Measurements from ENCODE around the gene ARPC2.

DNA sequence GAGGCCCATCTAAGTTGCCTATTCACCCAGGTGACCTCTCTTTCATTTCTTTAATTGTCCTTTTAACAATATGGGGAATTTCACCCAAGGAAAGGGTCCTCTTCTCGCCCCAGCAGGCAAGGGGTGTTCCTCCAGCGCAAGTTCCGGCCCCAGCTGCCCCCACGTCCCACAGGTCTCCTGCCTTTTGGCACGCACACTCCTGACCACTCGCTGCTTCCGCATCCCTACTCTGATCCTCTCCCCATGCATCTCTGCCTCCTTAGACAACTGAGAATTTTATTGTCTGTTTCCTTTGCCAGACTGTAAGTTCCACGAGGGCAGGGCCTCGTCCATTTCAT, 684 bp upstream of the ARPC2 start:
- TF ChIP-seq EP300 (IDR thresholded peaks at IDR 0.05) (no peak), POLR2A (IDR thresholded peaks at IDR 0.05) (no peak)
- TF ChIP-seq, protein P1, sequence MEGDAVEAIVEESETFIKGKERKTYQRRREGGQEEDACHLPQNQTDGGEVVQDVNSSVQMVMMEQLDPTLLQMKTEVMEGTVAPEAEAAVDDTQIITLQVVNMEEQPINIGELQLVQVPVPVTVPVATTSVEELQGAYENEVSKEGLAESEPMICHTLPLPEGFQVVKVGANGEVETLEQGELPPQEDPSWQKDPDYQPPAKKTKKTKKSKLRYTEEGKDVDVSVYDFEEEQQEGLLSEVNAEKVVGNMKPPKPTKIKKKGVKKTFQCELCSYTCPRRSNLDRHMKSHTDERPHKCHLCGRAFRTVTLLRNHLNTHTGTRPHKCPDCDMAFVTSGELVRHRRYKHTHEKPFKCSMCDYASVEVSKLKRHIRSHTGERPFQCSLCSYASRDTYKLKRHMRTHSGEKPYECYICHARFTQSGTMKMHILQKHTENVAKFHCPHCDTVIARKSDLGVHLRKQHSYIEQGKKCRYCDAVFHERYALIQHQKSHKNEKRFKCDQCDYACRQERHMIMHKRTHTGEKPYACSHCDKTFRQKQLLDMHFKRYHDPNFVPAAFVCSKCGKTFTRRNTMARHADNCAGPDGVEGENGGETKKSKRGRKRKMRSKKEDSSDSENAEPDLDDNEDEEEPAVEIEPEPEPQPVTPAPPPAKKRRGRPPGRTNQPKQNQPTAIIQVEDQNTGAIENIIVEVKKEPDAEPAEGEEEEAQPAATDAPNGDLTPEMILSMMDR (IDR thresholded peaks at IDR 0.05): no peak

All from stomach (tissue), 4 donors.